Measurements from ENCODE around the gene COX19. TPM values are rescaled to one million over a fixed set of nuclear protein-coding genes. Genes with fewer than 3 reads are reported as not detected.

Gene COX19
- total RNA-seq, 1 donor from 2014 or later: 5.5 TPM

- ATAC-seq: no peak
Measured at GRCh38 chr7:990933-991728, 15.8 kb upstream of the COX19 start.

GRCh38 chr7:990352-990932 is 15.1 kb upstream of the COX19 start:
- no peak for ATAC-seq

- ATAC-seq: no peak
Measured at GRCh38 chr7:988963-989529, 13.7 kb upstream of the COX19 start.

DNA sequence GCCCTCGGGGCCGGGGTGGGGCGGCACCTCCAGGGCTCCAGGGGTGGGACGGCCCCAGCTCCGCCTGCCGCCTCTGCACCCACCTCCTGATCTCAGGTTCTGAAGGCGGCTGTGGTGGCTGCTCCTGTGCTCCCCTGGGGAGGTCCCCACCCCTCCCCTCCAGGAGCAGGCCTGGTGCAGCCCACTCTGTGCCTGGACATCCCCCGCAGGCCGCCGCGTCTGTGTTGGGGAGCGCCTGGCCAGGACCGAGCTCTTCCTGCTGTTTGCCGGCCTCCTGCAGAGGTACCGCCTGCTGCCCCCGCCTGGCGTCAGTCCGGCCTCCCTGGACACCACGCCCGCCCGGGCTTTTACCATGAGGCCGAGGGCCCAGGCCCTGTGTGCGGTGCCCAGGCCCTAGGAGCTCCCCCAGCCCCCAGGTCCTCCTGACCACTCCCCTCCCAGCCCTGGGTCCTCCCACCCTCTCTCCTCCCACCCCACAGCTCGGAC is 13.1 kb upstream of the COX19 start:
- ATAC-seq: no peak

DNA sequence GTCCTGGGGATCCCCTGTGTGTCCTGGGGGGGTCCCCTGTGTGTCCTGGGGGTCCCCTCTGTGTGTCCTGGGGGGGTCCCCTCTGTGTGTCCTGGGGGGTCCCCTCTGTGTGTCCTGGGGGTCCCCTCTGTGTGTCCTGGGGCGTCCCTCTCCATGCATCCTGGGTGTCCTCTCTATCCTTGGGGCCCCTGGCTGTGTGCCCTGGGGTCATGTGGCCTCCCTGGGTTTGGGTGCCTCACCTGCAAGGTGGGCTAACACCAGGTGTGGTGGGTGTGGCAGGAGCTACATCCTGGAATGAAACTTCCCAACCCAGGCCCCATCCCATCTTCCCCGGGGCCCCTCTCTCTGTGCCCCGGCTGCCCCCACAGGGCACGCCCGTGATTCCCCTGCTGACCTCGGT is 12.6 kb upstream of the COX19 start:
- no peak for ATAC-seq

- no peak for ATAC-seq
Measured at GRCh38 chr7:986766-987751, 11.7 kb upstream of the COX19 start.

DNA sequence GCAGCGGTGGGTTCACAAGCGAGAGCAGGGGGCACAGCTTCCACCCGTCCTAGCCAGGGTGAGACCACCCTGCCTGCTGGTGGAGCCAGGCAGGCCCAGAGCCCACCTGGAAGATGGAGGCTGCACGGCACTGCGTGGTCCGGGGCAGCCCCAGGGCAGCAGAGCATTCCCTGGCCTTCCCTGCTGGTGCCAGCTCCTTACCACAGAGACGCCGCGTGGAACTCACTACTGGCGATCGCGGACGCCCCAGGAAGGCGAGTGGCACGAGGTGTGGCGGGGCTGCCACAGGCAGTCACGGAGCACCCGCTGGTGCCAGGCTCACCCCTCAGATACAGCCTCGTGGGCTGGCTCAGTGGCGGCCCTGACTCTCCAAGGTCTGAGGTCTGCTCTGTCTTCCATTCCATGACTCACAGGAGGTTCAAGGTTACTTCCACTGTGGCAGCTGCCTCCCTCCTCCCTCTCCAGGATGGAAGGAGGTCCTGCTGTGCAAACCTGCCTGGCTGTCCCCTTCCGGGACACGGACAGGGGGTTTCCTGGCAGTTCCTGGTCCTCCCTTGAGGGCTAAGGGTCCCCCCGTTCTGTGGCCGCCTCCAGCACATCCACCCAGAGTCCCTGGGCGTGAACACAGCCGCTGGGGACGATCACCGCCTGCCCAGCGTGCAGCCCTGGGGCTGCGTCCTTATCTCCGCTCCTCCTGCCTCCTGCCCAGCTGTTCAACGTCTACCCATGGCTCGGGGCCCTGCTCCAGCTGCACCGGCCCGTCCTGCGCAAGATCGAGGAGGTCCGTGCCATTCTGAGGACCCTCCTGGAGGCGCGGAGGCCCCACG is 10.8 kb upstream of the COX19 start:
- no peak for ATAC-seq

- no peak for ATAC-seq
Measured at GRCh38 chr7:985127-985416, 9.7 kb upstream of the COX19 start.

DNA sequence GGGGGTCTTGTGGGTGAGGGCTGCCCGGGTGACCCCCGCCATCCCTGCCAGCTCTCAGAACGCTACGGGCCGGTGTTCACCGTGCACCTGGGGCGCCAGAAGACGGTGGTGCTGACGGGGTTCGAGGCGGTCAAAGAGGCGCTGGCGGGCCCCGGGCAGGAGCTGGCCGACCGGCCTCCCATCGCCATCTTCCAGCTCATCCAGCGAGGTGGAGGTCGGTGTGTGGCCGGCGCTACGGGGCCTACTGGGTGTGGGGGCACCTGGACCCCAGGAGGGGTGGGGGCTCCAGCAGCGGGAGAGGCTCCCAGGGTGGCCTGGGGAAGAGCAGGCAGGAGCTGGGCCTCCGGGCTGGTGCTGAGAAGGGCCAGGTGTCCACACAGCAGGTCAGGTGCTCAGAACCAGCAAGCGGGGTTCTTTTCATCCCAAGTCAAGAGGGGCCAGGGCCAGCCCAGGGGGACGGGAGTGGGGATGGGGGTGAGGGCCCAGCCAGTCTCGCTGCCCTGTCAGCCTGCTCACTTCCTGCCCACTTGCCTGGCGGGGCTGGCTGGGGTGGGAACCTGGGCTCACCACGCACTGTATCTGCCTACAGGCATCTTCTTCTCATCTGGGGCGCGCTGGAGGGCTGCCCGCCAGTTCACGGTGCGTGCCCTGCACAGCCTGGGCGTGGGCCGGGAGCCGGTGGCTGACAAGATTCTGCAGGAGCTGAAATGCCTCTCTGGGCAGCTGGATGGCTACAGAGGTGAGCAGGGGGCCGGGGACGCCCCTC is 9.2 kb upstream of the COX19 start:
- ATAC-seq: no peak

GRCh38 chr7:983616-984071 is 8.3 kb upstream of the COX19 start:
- ATAC-seq: no peak

DNA sequence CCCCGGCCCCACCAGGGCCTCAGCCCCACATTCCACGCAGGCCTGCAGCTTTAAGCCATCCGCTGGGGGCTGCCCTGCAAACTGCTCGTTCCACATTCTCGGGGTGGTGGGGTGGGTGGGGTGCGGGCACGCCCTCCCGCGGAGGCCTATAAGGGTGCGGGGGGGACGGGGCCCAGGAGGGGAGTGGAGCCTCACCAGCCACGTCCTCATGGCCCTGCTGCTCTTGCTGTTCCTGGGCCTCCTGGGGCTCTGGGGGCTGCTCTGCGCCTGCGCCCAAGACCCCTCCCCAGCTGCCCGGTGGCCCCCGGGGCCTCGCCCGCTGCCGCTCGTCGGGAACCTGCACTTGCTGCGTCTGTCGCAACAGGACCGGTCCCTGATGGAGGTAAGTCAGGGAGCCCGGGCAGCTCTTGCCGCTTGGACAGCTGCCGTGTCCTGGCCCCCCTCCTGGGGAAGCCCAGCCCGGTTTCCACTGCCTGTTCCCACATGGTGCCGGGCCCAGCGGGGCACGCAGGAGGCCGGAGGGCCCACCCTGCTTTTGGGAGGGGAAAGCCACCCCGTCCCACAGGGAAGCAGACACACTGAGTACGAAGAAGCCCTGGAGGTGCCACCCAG is 7.8 kb upstream of the COX19 start, which contains the start of gene CYP2W1:
Gene CYP2W1, plus strand, starts transcription at position 178 of the 612 bp plus-strand sequence. Its CDS starts 31 bp downstream, at position 209.
- peak; percentile 3 for ATAC-seq

DNA sequence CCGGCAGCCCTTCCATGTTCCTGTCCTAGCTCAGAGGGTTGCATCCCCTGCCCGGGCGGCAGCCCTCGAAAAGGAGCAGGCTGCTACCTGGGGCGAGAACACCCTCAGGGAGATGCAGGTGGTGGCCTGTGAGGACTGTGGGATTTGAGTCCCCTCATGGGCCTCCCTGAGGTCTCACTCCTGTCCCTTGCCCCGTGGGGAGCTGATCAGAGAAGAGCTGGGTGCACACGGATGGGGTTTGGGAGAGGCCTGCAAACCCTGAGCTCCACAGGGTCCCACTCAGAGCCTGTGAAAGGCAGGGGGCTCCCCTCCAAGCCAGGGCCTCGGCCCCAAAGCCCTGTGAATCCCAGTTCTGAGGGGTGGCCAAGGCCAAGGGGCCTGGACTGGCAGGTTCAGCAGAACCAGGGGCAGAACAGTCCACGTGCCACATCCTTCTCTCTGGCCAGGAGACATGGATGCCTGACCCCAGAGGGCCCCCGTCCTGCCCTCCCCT is 7.2 kb upstream of the COX19 start:
- peak; percentile 4 for ATAC-seq

- ATAC-seq: peak; percentile 60
Measured at GRCh38 chr7:981793-982510, 6.6 kb upstream of the COX19 start.

DNA sequence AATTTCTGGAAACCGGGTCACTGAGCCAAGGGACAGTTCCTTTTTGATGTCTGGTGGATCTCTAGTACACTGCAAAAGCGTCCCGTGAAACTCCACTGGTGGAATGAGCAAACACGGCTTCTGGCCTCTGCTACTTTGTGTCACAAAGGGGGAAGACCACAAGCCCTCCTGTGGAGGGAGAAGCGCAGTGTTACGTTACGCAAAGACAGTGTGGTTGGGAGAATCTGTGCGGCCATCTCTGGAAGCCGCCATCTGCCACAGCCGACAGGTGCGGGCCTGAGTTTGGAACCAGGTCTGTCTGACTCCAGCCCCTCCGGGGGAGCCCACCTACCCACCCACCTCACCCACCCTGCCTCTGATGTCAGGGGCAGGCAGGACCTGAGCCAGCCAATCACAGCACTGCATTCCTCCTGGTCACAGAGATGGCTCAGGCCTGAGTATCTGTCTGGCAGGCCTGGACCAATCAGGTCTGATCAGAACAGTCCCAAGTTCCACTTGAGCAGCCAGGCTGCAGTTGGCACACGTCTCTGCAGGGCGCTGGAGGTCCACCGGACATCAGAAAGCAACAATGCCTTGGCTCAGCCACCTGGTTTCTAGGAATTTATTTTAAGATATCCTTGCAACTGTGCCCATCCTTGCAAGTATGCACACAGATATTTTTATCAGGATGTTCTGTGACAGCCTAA is 4.7 kb upstream of the COX19 start:
- no peak for ATAC-seq

DNA sequence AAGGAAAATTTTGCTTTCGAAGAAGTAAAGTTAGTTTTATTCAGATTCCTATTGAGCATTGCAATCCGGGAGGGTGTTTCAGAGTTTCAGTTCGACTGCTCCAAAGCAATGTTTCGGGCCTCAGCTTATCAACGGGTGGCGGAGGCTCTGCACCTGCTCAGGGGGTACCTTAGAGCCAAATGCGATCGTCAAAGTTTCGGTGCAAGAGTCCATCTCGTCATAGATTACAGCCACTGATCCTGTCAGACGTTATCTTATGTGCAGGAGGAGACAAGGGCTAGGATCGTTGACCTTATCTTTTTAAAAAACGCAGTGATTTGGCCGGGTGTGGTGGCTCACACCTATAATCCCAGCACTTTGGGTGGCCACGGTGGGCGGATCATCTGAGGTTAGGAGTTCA is 3.8 kb upstream of the COX19 start:
- ATAC-seq: no peak

DNA sequence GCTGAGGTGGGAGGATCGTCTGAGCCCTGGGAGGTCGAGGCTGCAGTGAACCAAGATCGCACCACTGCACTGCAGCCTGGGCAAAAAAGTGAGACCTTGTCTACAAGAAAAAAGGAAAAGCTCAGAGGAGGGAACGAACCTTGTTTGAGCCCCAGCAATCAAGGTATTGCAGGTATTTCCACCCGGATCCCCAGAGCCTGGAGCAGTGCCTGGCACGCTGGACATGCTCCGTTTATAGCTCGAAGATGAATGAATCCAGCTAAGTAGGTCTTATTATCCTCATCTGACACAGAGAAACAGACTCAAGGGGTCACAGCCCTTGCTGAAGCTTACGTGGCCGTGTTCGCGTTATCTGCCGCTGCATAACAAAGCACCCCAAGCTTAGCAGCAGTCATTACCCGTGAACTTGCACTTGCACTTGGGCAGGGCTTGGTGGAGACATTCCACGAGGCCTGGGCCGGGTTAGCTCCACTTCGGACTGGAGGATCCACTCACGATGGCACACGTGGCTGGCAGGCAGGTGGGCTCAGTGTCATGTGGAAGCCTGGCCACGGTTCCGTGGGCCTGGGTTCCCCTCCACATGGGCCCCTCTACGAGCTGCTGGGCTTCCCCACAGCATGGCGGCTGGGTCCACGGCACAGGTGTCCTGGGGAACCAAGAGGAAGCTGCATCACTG is 3.2 kb upstream of the COX19 start:
- ATAC-seq: no peak

DNA sequence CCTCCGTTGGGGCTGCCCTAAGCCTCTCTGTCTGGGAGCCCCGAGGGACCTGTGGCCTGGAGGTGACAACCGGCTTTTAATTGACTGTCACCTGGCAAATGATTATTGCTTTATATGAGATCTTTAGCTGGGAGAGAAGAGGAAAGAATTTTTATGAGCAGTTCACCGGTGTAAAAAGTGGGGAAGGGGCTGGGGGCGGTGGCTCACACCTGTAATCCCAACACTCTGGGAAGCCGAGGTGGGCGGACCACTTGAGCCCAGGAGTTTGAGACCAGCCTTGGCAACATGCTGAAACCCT is 2.6 kb upstream of the COX19 start:
- ATAC-seq: no peak

- no peak for ATAC-seq
Measured at GRCh38 chr7:977326-978048, 2.1 kb upstream of the COX19 start.

Measured in esophagus mucosa (tissue), 1 donor.